ENCODE results near the gene CYP26B1. TPM values are rescaled to one million over a fixed set of nuclear protein-coding genes. Genes with fewer than 3 reads are reported as not detected.

Gene CYP26B1
- total RNA-seq, 3 donors from 2014 or later: 0.82 to 9.5 (median 2.5) TPM

DNA sequence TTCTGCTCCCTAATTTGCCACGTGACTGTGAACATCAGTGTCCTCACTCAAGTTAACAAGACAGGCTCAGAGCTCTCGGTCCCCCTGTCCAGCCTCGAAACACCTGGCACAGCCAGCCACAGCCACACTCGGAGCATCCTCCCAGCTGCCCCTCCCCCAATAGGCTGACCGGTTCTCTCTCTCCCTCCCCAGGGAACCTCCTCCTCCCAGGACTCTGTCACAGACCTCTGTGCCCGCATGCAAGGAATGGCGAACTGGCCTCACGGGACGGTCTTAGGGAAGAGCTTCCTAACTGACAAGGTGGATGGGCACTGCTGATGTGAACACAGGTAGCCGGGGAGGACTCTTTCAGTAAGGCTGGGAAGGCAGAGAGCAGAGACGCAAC is 18.8 kb downstream of the CYP26B1 start:
- no peak overlapping the region for H3K4me3 ChIP-seq
- TF ChIP-seq, protein P1, sequence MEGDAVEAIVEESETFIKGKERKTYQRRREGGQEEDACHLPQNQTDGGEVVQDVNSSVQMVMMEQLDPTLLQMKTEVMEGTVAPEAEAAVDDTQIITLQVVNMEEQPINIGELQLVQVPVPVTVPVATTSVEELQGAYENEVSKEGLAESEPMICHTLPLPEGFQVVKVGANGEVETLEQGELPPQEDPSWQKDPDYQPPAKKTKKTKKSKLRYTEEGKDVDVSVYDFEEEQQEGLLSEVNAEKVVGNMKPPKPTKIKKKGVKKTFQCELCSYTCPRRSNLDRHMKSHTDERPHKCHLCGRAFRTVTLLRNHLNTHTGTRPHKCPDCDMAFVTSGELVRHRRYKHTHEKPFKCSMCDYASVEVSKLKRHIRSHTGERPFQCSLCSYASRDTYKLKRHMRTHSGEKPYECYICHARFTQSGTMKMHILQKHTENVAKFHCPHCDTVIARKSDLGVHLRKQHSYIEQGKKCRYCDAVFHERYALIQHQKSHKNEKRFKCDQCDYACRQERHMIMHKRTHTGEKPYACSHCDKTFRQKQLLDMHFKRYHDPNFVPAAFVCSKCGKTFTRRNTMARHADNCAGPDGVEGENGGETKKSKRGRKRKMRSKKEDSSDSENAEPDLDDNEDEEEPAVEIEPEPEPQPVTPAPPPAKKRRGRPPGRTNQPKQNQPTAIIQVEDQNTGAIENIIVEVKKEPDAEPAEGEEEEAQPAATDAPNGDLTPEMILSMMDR (IDR thresholded peaks at IDR 0.05): no peak
- peak in 1 of 3 donors; percentile 19 for DNase-seq
- no peaks in the 10 kb centered on the region for H3K9me3 ChIP-seq
- no peak for ATAC-seq
- H3K4me1 ChIP-seq (ENCODE audit: low read depth): no peaks in the 10 kb centered on the region
- intact Hi-C loops (cut with DNase I, micrococcal nuclease): no loop called here
- H3K36me3 ChIP-seq (ENCODE audit: low read depth): no peaks in the 10 kb centered on the region

DNA sequence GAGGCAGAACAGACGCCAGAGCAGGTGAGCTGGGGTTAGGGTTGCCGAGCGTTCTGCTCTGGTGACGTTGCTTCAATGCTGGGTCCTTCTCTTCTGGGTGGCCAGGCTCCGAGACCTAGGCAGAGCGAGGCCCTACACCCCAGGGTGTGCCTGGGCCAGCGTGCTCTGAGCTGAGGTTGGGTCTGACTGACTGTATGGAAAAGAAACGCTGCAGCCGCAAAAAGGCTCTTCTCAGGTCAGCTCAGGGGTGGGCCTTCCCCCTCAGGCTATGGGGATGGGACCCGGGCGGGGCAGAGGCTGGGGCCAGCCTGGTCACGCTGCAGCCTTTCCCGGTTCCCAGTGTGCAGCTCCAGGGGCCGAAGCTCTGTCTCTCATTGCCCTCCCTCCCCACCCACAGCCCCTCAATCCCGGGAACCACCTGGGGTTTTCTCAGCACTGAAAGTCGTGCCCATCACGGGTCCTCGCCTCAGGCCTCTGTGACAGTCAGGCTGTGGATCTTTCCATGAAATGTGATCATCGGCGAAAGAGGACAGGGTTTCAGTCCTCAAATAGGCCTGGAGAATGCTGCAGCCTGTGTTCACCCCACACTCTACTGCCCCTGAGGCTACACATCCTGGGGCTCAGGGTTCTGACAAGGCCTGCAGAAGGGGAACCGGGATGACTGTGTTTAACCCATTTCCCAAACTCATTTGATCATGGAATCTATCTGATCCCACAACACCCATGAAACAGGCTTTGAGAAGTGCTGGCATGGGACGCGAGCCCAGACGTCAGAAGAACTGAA is 19.4 kb downstream of the CYP26B1 start:
- H3K4me1 ChIP-seq (ENCODE audit: low read depth): no peaks in the 10 kb centered on the region
- no peaks in the 10 kb centered on the region for H3K36me3 ChIP-seq (ENCODE audit: low read depth)
- DNase-seq (no peak), ATAC-seq (no peak)
- no peak overlapping the region for H3K4me3 ChIP-seq
- no peaks in the 10 kb centered on the region for H3K9me3 ChIP-seq
- TF ChIP-seq, protein P1 (IDR thresholded peaks at IDR 0.05): no peak
- intact Hi-C loops (cut with DNase I, micrococcal nuclease): no loop called here

DNA sequence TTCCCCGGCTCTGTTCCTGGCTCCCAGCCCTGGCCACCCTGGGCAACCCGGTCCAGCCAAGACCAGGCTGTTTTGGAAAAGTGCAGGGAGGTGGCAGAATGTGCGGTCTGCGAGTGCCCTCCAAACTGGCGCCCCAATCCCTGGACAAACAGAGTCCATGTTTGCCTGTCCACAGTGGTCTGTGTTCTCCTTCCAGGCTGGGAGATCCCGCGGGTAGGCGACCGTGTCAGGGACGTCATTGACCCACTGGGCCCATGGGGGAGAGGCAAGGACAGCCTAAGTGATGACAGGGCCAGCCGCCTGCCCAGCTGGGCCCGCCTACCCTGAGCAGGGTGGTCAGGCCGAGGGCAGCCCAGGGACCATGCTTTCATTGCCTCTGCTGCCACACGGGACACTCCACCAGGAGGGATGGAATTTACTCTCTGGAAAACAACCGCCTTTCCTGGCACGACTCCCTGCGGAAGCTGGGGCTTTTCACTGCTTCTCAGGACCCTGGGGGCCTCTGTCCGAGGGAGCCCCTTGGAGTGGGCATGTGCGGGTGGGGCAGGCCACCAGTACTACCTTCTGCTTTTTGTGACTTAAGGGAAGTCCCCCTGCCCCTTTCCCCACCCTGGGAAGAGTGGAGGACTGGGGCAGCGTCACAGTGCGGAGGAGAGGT is 20.1 kb downstream of the CYP26B1 start:
- TF ChIP-seq, protein P1 (IDR thresholded peaks at IDR 0.05): no peak
- DNase-seq (no peak), ATAC-seq (no peak)
- no peaks in the 10 kb centered on the region for H3K4me1 ChIP-seq (ENCODE audit: low read depth)
- H3K9me3 ChIP-seq: no peaks in the 10 kb centered on the region
- no peak overlapping the region for H3K4me3 ChIP-seq
- H3K36me3 ChIP-seq (ENCODE audit: low read depth): no peaks in the 10 kb centered on the region
- intact Hi-C loops (cut with DNase I, micrococcal nuclease): no loop called here

DNA sequence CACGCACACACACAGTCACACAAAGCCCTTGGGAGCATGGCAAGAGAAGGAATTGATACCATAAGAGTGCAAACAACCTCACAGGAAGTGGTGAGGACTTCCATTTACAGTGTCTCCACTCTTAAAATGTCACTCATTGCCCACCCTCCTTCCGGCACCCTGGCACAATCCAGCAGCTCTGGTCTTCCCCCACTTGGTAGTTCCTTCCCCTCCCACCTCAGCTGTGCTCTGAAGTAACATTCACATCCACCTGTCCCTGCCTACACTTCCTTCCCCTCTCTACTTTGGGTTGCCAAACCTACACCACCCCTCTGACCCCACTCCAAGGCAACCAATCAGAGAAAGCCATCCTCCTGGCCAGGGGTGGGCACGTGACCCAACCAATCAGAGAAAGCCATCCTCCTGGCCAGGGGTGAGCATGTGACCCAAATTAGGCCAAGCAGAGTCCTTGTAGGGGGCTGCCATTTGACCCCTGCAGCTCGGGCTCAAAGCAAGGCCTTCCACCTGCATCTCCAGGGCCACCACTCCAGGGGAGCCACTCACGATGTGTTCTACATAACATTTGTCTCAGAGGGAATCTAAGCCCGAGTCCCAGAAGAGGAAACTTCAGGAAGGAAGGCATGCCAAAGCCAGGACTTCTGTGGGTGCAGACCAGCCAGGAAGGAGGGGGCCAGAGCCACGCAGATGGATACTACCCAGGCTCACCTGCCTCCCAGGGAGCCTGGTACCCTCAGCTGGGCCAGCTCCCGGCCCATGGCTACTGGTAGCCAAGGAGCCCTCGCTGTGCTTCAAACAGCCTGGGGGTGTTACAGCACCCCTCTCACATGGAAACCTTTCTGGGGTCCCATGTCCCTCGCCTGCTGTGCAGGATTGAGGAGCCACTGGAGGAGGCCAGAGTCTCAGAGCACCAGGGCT is 21.2 kb downstream of the CYP26B1 start:
- DNase-seq (no peak), ATAC-seq (no peak)
- Histone ChIP-seq H3K36me3 (ENCODE audit: low read depth) (no peaks in the 10 kb centered on the region), H3K4me1 (ENCODE audit: low read depth) (no peaks in the 10 kb centered on the region), H3K4me3 (no peak overlapping the region), H3K9me3 (no peaks in the 10 kb centered on the region)
- TF ChIP-seq, protein P1 (IDR thresholded peaks at IDR 0.05): no peak
- intact Hi-C loops (cut with DNase I, micrococcal nuclease): no loop called here

DNA sequence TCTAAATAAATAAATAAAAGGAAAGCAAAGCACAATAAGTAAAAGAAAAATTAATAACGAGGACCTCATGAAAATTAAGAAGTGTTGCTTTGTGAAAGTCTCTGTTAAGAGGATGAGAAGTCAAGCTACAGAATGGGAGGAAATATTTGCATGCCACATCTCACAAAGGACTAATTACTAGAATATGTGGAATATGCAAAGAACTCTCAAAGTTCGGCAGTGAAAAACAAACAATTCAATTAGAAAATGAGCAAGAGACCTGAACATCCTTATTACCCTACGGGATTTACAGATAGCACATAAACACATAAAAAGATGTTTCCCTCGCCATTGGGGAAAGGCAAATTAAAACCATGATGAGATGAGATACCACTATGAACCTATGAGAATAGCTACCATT is 23.3 kb downstream of the CYP26B1 start:
- ATAC-seq (no peak), DNase-seq (no peak)
- no peaks in the 10 kb centered on the region for H3K36me3 ChIP-seq (ENCODE audit: low read depth)
- TF ChIP-seq, protein P1 (IDR thresholded peaks at IDR 0.05): no peak
- H3K4me3 ChIP-seq: no peak overlapping the region
- no peaks in the 10 kb centered on the region for H3K4me1 ChIP-seq (ENCODE audit: low read depth)
- no peaks in the 10 kb centered on the region for H3K9me3 ChIP-seq
- intact Hi-C loops (cut with DNase I, micrococcal nuclease): no loop called here
